HepG2 (cell line): Measurements from ENCODE around the gene MYO1C. TPM values are rescaled to one million over a fixed set of nuclear protein-coding genes. Genes with fewer than 3 reads are reported as not detected.

Source experiments
- CERS6 ChIP-seq: sonication (generic); formaldehyde crosslinking; IDR thresholded peaks from 2 replicates; pipeline ENCODE4 v1.5.0; 2020; ENCODE audit warnings: missing genetic modification reagents
- HDAC1 ChIP-seq: sonication (generic); formaldehyde crosslinking; IDR thresholded peaks from 2 replicates; pipeline ENCODE4 v1.5.1; 2020; ENCODE audit warnings: mild to moderate bottlenecking, missing genetic modification reagents
- KAT8 ChIP-seq: IDR thresholded peaks from 2 replicates; pipeline ENCODE4 v1.6.1; 2016; ENCODE audit warnings: missing genetic modification reagents, missing compliant biosample characterization
- KDM5B ChIP-seq: sonication (generic); formaldehyde crosslinking; IDR thresholded peaks from 2 replicates; pipeline ENCODE4 v1.4.0; 2020; ENCODE audit warnings: missing genetic modification reagents, mild to moderate bottlenecking, borderline replicate concordance
- KMT2B ChIP-seq: IDR thresholded peaks from 2 replicates; pipeline ENCODE4 v1.6.1; 2016; ENCODE audit warnings: missing genetic modification reagents, missing compliant biosample characterization
- MED13 ChIP-seq: sonication (generic); formaldehyde crosslinking; IDR thresholded peaks from 2 replicates; pipeline ENCODE4 v1.5.0; 2020; ENCODE audit warnings: missing genetic modification reagents
- POLR2AphosphoS2 ChIP-seq: IDR thresholded peaks from 2 replicates; pipeline ENCODE4 v1.6.1; 2011; ENCODE audit warnings: low read depth, low read length, improper control_type of control experiment
- PREB ChIP-seq: sonication (generic); formaldehyde crosslinking; IDR thresholded peaks from 2 replicates; pipeline ENCODE4 v1.4.0; 2020; ENCODE audit warnings: missing genetic modification reagents
- RBFOX2 ChIP-seq: fragments of 200-400 bp; formaldehyde crosslinking; IDR thresholded peaks from 2 replicates; pipeline ENCODE4 v1.6.1; 2017; ENCODE audit warnings: low read depth, mild to moderate bottlenecking, low read length
- REPIN1 ChIP-seq: sonication (generic); formaldehyde crosslinking; IDR thresholded peaks from 2 replicates; pipeline ENCODE4 v1.8.0; 2022; ENCODE audit warnings: missing genetic modification reagents, low read depth, mild to moderate bottlenecking, borderline replicate concordance
- TMF1 ChIP-seq: sonication (generic); formaldehyde crosslinking; IDR thresholded peaks from 2 replicates; pipeline ENCODE4 v1.8.1; 2022; ENCODE audit warnings: low read depth, missing genetic modification reagents
- ZBTB38 ChIP-seq: sonication (generic); formaldehyde crosslinking; IDR thresholded peaks from 2 replicates; pipeline ENCODE4 v1.5.1; 2020; ENCODE audit warnings: mild to moderate bottlenecking, missing genetic modification reagents
- ZNF552 ChIP-seq: sonication (generic); formaldehyde crosslinking; IDR thresholded peaks from 2 replicates; pipeline ENCODE4 v1.9.0; 2022; ENCODE audit warnings: missing genetic modification reagents, mild to moderate bottlenecking, borderline replicate concordance
- ZNF580 ChIP-seq: IDR thresholded peaks from 2 replicates; pipeline ENCODE4 v1.6.1; 2016; ENCODE audit warnings: low read depth, borderline replicate concordance
- ZNF672 ChIP-seq: sonication (generic); formaldehyde crosslinking; IDR thresholded peaks from 2 replicates; pipeline ENCODE4 v1.8.1; 2022; ENCODE audit warnings: missing genetic modification reagents
- polyA plus RNA-seq, 8 experiments: library from polyadenylated mRNA; depleted of rRNA in 3 of 8; stranded (reverse) in 7 of 8; unstranded in 1 of 8; fragments of >200 nt; fragmentation: Illumina TruSeq in 4 of 8; extraction: Trizol in 4 of 8; gene quantifications; 2 replicates each; pipeline versions ENCODE4 v1.2.1 to v1.2.3, GENCODE V29; 2011 to 2016; ENCODE audit warnings: low read depth in 4 of 8, missing spikeins in 1 of 8, mixed read lengths in 1 of 8; ENCODE audit not compliant: insufficient read depth in 1 of 8
- total RNA-seq, 5 experiments: library from RNA; depleted of rRNA; stranded (reverse); fragments of >200 nt; fragmentation: Illumina TruSeq; extraction: Trizol; gene quantifications; 2 replicates each; pipeline ENCODE4 v1.2.3, GENCODE V29; 2016; ENCODE audit warnings: low read depth in 1 of 5
- TF ChIP-seq, protein P1 (sequence below): fragments of 450-650 bp; IDR thresholded peaks from 2 replicates; pipeline ENCODE4 v1.6.1; 2017; ENCODE audit warnings: mild to moderate bottlenecking
- TF ChIP-seq, protein P2 (sequence below): fragments of 450-650 bp; IDR thresholded peaks from 2 replicates; pipeline ENCODE4 v1.6.1; 2016
- TF ChIP-seq, protein P3 (sequence below): sonication (generic); formaldehyde crosslinking; IDR thresholded peaks from 2 replicates; pipeline ENCODE4 v1.8.1; 2023; ENCODE audit warnings: mild to moderate bottlenecking, moderate library complexity, missing genetic modification reagents

Gene MYO1C
- total and polyA plus RNA-seq, 2 of the 13 experiments (the other 11 are each of a cell fraction or from before 2014, with no cell fraction given), result 22.7 to 40.8 TPM

- TF ChIP-seq, protein P1, sequence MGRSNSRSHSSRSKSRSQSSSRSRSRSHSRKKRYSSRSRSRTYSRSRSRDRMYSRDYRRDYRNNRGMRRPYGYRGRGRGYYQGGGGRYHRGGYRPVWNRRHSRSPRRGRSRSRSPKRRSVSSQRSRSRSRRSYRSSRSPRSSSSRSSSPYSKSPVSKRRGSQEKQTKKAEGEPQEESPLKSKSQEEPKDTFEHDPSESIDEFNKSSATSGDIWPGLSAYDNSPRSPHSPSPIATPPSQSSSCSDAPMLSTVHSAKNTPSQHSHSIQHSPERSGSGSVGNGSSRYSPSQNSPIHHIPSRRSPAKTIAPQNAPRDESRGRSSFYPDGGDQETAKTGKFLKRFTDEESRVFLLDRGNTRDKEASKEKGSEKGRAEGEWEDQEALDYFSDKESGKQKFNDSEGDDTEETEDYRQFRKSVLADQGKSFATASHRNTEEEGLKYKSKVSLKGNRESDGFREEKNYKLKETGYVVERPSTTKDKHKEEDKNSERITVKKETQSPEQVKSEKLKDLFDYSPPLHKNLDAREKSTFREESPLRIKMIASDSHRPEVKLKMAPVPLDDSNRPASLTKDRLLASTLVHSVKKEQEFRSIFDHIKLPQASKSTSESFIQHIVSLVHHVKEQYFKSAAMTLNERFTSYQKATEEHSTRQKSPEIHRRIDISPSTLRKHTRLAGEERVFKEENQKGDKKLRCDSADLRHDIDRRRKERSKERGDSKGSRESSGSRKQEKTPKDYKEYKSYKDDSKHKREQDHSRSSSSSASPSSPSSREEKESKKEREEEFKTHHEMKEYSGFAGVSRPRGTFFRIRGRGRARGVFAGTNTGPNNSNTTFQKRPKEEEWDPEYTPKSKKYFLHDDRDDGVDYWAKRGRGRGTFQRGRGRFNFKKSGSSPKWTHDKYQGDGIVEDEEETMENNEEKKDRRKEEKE, result no peak
- TF ChIP-seq PREB, result no peak
- 0 out of 2 replicates have a peak, but pooled peaks have one; percentile 7 for TF ChIP-seq ZNF552 (CRISPR knock-in tag)
- TF ChIP-seq, protein P2, sequence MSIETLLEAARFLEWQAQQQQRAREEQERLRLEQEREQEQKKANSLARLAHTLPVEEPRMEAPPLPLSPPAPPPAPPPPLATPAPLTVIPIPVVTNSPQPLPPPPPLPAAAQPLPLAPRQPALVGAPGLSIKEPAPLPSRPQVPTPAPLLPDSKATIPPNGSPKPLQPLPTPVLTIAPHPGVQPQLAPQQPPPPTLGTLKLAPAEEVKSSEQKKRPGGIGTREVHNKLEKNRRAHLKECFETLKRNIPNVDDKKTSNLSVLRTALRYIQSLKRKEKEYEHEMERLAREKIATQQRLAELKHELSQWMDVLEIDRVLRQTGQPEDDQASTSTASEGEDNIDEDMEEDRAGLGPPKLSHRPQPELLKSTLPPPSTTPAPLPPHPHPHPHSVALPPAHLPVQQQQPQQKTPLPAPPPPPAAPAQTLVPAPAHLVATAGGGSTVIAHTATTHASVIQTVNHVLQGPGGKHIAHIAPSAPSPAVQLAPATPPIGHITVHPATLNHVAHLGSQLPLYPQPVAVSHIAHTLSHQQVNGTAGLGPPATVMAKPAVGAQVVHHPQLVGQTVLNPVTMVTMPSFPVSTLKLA, result peak; percentile 87
- peak; percentile 94 for TF ChIP-seq KAT8 (CRISPR knock-in tag)
- TF ChIP-seq, protein P3, sequence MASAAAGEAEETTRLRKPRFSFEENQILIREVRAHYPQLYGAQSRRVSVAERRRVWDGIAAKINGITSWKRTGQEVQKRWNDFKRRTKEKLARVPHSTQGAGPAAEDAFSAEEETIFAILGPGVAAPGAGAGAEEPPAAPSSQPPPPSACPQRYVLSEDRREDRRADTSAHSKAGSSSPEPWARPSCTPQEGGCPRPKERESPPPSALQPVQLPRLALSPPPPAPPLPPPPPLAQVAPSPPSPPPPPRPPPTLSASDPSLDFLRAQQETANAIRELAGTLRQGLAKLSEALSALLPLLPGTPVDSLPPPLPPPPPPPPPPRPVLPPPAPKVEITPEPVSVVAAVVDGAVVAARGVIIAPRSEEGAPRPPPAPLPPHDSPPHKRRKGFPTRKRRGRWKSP, result peak; percentile 59; the same call in 1 of the 2 replicates
- TF ChIP-seq REPIN1 (CRISPR knock-in tag), result 0 out of 2 replicates have a peak, but pooled peaks have one; percentile 29
- TF ChIP-seq KMT2B (CRISPR knock-in tag), result peak; percentile 80; the same call in 1 of the 2 replicates
- TF ChIP-seq POLR2AphosphoS2, result no peak; the same call in 1 of the 2 replicates
- no peak for TF ChIP-seq ZNF672
- TF ChIP-seq KDM5B (CRISPR knock-in tag), result 0 out of 2 replicates have a peak, but pooled peaks have one; percentile 52
- TF ChIP-seq CERS6 (CRISPR knock-in tag), result no peak
- peak; percentile 64; the same call in 1 of the 2 replicates for TF ChIP-seq ZNF580 (CRISPR knock-in tag)
- peak; percentile 93 for TF ChIP-seq RBFOX2
- TF ChIP-seq HDAC1, result peak; percentile 99
- peak; percentile 25; the same call in 1 of the 2 replicates for TF ChIP-seq MED13 (CRISPR knock-in tag)
- 0 out of 2 replicates have a peak, but pooled peaks have one; percentile 27 for TF ChIP-seq TMF1 (CRISPR knock-in tag)
- peak; percentile 57; the same call in 1 of the 2 replicates for TF ChIP-seq ZBTB38 (CRISPR knock-in tag)
Observed at GRCh38 chr17:1516388-1517161, 24.1 kb upstream of the MYO1C start, which contains the start of gene INPP5K (continued).
